Muscle layer of colon (tissue), 2 donors: ENCODE results near the gene NEGR1.

Experiments
- H3K27ac ChIP-seq: one replicate; pipeline ENCODE4 v1.7.0; 2013; ENCODE audit warnings: low read depth, mild to moderate bottlenecking, low read length, moderate library complexity
- H3K27me3 ChIP-seq, 2 donors: one replicate each; pipeline ENCODE4 v1.7.0; 2013; ENCODE audit warnings: low read length in 2 of 2, mild to moderate bottlenecking in 2 of 2; ENCODE audit not compliant: insufficient read depth in 2 of 2, control insufficient read depth in 1 of 2
- H3K36me3 ChIP-seq: one replicate; pipeline ENCODE4 v1.7.0; 2013; ENCODE audit warnings: mild to moderate bottlenecking, low read length; ENCODE audit not compliant: insufficient read depth
- H3K4me1 ChIP-seq: one replicate; pipeline ENCODE4 v1.7.0; 2013; ENCODE audit warnings: mild to moderate bottlenecking, low read length; ENCODE audit not compliant: insufficient read depth
- H3K4me3 ChIP-seq, 2 donors: one replicate each; pipeline ENCODE4 v1.7.0; 2013; ENCODE audit warnings: low read length in 2 of 2, low read depth in 1 of 2, mild to moderate bottlenecking in 1 of 2, moderate library complexity in 1 of 2
- H3K9ac ChIP-seq: one replicate; pipeline ENCODE4 v1.7.0; 2013; ENCODE audit warnings: low read length
- H3K9me3 ChIP-seq: one replicate; pipeline ENCODE4 v1.7.0; 2013; ENCODE audit warnings: mild to moderate bottlenecking, low read length
- donor health status: abdominal sarcoma.
- donor health status: Adenocarcinoma of cecum.

The NEGR1 gene

GRCh38 chr1:71839876-71840275 is 442.5 kb downstream of the NEGR1 start:
- Histone ChIP-seq H3K9ac (no peak overlapping the region), H3K27me3 (no peaks in the 10 kb centered on the region), H3K36me3 (no peaks in the 10 kb centered on the region), H3K4me1 (peaks cover 3% of the 10 kb centered on the region), H3K9me3 (no peaks in the 10 kb centered on the region), H3K27ac (no peak overlapping the region), H3K4me3 (no peak overlapping the region)

DNA sequence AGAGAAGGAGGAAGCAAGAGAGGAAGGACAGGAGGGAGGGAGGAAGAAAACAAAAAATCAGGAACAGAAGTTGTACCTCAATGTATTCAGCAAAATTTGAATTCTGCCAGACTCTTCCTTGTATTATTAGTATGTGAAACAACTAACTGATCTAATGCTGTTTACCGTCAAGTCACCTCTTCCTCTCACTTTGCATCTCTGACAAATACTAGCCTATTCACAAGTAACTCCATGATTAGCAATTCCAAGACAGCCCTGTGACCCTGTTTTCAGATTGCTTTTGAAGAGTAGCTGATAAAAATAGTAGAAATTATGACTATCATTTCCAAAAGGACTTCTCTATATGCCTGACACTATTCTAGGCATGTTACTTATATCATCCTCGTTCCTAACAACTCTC is 445.4 kb downstream of the NEGR1 start:
- no peaks in the 10 kb centered on the region for H3K36me3 ChIP-seq
- H3K4me3 ChIP-seq: no peak overlapping the region
- no peak overlapping the region for H3K9ac ChIP-seq
- peaks cover 10% of the 10 kb centered on the region for H3K4me1 ChIP-seq
- no peaks in the 10 kb centered on the region for H3K27me3 ChIP-seq
- H3K27ac ChIP-seq: no peak overlapping the region
- no peaks in the 10 kb centered on the region for H3K9me3 ChIP-seq

DNA sequence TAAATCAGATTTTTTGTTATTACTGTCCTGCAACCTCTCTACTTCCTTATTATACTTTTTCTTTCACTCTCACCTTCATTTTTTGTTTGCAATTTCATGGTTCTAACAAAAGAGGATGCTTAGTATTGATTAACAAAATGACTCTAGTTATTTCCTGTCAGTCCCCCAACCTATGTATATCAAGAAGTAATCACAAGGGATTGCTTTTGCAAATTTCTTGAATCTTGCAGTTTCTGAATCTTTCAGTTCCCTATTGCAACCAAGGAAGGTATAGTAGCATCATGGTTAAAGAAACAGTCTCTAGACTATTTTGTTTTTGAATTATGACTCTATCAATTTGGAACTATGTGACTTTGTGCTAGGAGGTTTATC is 446.9 kb downstream of the NEGR1 start:
- Histone ChIP-seq H3K27me3 (no peaks in the 10 kb centered on the region), H3K4me1 (peaks cover 10% of the 10 kb centered on the region), H3K9me3 (no peaks in the 10 kb centered on the region), H3K4me3 (no peak overlapping the region), H3K27ac (no peak overlapping the region), H3K9ac (no peak overlapping the region), H3K36me3 (no peaks in the 10 kb centered on the region)

DNA sequence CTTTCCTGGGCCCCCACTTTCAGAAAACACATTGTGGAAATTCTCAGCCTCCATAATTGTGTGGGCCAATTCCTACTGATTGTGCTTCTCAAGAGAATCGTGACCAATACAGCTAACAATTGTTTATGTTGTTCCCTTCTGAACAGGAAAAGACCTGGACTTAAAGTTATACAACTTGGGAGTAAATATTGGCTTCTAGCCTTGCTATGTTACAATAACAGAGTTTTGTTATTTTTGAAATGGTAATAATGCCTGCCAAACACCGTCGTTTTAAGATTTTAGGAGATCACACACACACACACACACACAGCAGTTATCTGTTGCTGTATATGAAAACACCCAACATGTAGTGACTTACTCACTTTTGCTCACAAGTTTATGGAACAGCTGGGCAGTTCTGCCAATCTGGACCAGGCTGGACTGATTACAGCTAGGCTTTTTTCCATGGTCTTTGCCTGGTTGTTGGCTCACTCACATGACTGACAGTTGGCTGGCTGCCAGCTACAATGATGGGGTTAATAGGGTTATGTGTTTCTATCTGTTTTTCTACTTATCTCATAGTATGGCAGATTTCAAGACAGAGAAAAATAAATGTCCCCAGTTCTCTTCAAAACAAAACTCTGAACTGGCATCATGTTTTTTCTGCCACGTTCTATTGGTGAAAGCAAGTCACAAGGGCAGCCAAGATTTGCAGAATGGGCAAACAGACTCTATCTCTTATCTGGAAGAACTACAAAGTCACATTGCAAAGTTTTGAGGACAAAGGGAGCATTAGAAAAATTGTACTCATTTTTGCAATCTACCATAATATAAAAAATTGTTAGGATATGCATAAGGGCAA is 447.5 kb downstream of the NEGR1 start:
- H3K4me3 ChIP-seq: no peak overlapping the region
- H3K27ac ChIP-seq: no peak overlapping the region
- H3K9ac ChIP-seq: no peak overlapping the region
- H3K27me3 ChIP-seq: no peaks in the 10 kb centered on the region
- peaks cover 10% of the 10 kb centered on the region for H3K4me1 ChIP-seq
- no peaks in the 10 kb centered on the region for H3K36me3 ChIP-seq
- no peaks in the 10 kb centered on the region for H3K9me3 ChIP-seq

DNA sequence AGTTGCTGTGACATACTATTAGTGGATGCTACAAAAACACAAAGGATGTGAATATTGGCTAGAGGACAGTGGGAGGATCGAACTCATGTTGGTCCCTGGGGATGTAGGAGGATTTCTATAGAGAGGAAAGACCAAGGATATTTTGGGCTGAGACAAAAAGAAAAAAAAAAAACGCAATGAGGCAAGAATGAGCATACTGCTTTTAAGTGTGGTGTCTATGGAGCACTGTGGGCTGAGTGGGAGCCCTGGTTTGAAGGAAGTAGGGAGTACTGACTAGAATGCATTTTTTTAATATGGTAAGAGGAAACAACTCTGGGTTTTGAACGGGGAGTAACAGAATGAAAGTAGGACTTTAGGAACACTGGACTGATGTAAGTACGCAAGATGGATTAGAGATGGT is 450.7 kb downstream of the NEGR1 start:
- no peaks in the 10 kb centered on the region for H3K27me3 ChIP-seq
- no peak overlapping the region for H3K9ac ChIP-seq
- H3K36me3 ChIP-seq: no peaks in the 10 kb centered on the region

GRCh38 chr1:71829346-71829745 is 453.0 kb downstream of the NEGR1 start:
- Histone ChIP-seq H3K9ac (no peak overlapping the region), H3K27me3 (no peaks in the 10 kb centered on the region), H3K27ac (no peak overlapping the region), H3K4me1 (peaks cover 2% of the 10 kb centered on the region), H3K36me3 (no peaks in the 10 kb centered on the region), H3K4me3 (no peak overlapping the region), H3K9me3 (no peaks in the 10 kb centered on the region)

More for the DNA sequence above, 450.7 kb downstream of the NEGR1 start:
- Histone ChIP-seq H3K4me3 (no peak overlapping the region), H3K4me1 (peaks cover 10% of the 10 kb centered on the region), H3K27ac (no peak overlapping the region), H3K9me3 (no peaks in the 10 kb centered on the region)

- H3K4me1 ChIP-seq: no peaks in the 10 kb centered on the region
- no peak overlapping the region for H3K4me3 ChIP-seq
- H3K9me3 ChIP-seq: no peaks in the 10 kb centered on the region
- no peaks in the 10 kb centered on the region for H3K27me3 ChIP-seq
- no peaks in the 10 kb centered on the region for H3K36me3 ChIP-seq
- no peak overlapping the region for H3K27ac ChIP-seq
- H3K9ac ChIP-seq: no peak overlapping the region
Measured at GRCh38 chr1:71828431-71829012, 453.8 kb downstream of the NEGR1 start.

DNA sequence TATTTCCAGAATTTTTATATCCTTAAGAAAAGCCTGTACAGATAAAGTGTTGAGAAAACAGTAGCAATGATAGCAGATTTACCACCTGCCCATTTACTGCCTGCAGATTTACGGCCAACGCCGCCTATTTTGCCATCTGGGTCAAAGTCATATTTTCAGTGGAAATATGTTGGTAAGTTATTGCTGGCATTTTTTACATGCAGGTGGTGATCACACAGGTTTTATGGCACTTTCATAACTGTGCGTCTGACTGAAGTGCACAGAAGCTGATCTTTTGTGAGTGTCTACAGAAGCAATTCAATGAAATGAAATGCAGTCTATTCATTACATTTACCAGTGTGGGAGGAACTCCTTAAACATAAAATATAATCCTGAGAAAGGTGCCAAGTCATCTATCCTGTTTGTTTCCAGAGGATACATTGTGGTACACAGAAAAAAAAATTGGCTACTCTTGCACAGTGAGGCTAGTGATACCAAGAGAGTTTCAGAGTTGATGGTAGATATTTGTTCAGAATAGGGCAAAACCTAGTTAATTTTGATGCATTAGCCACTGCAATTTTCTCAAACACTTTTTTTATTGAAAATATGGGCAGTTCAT is 458.5 kb downstream of the NEGR1 start:
- H3K4me1 ChIP-seq: no peaks in the 10 kb centered on the region
- H3K36me3 ChIP-seq: no peaks in the 10 kb centered on the region
- H3K9me3 ChIP-seq: no peaks in the 10 kb centered on the region
- no peak overlapping the region for H3K4me3 ChIP-seq
- H3K27me3 ChIP-seq: no peaks in the 10 kb centered on the region
- no peak overlapping the region for H3K27ac ChIP-seq
- H3K9ac ChIP-seq: no peak overlapping the region

GRCh38 chr1:71817028-71817427 is 465.3 kb downstream of the NEGR1 start:
- H3K9ac ChIP-seq: no peak overlapping the region

GRCh38 chr1:71809085-71809484 is 473.3 kb downstream of the NEGR1 start:
- H3K9ac ChIP-seq: no peak overlapping the region
- no peaks in the 10 kb centered on the region for H3K27me3 ChIP-seq
- H3K36me3 ChIP-seq: no peaks in the 10 kb centered on the region
- no peak overlapping the region for H3K4me3 ChIP-seq
- H3K9me3 ChIP-seq: no peaks in the 10 kb centered on the region
- no peak overlapping the region for H3K27ac ChIP-seq
- H3K4me1 ChIP-seq: no peaks in the 10 kb centered on the region

More at GRCh38 chr1:71817028-71817427, 465.3 kb downstream of the NEGR1 start:
- H3K4me1 ChIP-seq: no peaks in the 10 kb centered on the region
- H3K27me3 ChIP-seq: no peaks in the 10 kb centered on the region
- H3K27ac ChIP-seq: no peak overlapping the region
- H3K4me3 ChIP-seq: no peak overlapping the region
- no peaks in the 10 kb centered on the region for H3K9me3 ChIP-seq
- H3K36me3 ChIP-seq: no peaks in the 10 kb centered on the region

- Histone ChIP-seq H3K4me3 (no peak overlapping the region), H3K36me3 (no peaks in the 10 kb centered on the region), H3K9ac (no peak overlapping the region), H3K4me1 (no peaks in the 10 kb centered on the region), H3K27ac (no peak overlapping the region), H3K9me3 (no peaks in the 10 kb centered on the region), H3K27me3 (no peaks in the 10 kb centered on the region)
Measured at GRCh38 chr1:71804140-71804539, 478.2 kb downstream of the NEGR1 start.
